ENCODE measurements around the gene GABRB1. TPM values are rescaled to one million over a fixed set of nuclear protein-coding genes. Genes with fewer than 3 reads are reported as not detected.
"Not testable (repeated sequence)": the region's sequence is repeated elsewhere in the genome, so short reads cannot be mapped to it uniquely, and the experiment has no call there.

GABRB1 gene
- total RNA-seq, 2 donors from 2014 or later = not detected

DNA sequence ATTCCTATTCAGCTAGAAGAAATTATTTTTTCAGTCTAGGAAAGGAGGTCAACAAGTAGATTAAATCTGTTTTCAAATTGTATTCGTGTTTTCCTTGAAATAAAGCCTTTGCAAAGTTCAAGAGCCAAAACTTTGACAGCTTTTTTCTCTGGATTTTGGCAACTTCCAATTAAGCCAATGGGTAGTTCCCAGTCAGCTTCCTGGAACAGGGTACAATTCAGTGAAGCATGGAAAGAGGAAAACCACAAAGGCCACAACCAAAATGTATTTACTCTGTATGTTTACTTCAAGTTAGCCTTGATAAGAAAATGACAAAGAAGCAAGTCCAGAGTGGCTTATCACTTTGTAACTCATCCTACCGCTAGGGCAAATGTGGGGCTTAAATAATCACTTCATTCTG is 243.5 kb downstream of the GABRB1 start:
- Histone ChIP-seq H3K27ac (no peak overlapping the region), H3K4me3 (no peak overlapping the region), H3K36me3 (no peaks in the 10 kb centered on the region), H3K9me3 (no peaks in the 10 kb centered on the region), H3K4me1 (replicated peaks) (no peaks in the 10 kb centered on the region), H3K27me3 (replicated peaks; ENCODE audit: insufficient read depth) (no peaks in the 10 kb centered on the region)
- no peak for TF ChIP-seq POLR2AphosphoS5 (IDR thresholded peaks at IDR 0.05)
- no peak for TF ChIP-seq POLR2A (IDR thresholded peaks at IDR 0.05)
- TF ChIP-seq, protein P1, sequence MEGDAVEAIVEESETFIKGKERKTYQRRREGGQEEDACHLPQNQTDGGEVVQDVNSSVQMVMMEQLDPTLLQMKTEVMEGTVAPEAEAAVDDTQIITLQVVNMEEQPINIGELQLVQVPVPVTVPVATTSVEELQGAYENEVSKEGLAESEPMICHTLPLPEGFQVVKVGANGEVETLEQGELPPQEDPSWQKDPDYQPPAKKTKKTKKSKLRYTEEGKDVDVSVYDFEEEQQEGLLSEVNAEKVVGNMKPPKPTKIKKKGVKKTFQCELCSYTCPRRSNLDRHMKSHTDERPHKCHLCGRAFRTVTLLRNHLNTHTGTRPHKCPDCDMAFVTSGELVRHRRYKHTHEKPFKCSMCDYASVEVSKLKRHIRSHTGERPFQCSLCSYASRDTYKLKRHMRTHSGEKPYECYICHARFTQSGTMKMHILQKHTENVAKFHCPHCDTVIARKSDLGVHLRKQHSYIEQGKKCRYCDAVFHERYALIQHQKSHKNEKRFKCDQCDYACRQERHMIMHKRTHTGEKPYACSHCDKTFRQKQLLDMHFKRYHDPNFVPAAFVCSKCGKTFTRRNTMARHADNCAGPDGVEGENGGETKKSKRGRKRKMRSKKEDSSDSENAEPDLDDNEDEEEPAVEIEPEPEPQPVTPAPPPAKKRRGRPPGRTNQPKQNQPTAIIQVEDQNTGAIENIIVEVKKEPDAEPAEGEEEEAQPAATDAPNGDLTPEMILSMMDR (IDR thresholded peaks at IDR 0.05) = no peak
- WGBS = 56% methylated on average over 2 of the region's 2 CpGs
- intact Hi-C loops (cut with DNase I) = no loop called here
- no peak for DNase-seq (ENCODE audit: low spot score)

DNA sequence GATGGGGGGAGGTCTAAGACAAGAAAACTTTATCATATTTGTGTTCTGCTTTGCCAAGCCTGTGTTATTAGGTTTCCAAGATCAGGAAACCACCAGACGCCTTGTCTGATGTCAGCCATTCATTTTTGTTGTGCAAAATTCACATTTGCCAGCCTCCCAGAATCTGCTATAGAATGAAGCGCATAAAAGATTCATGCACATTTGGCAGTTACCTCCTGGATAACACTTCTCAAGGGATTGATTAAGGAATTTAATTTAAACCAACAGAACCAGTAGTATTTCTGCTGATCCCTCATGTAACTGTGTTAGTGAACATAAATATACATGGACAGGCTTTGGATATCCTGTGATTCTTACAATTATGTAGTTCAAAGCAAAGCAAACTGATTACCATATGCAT is 244.2 kb downstream of the GABRB1 start:
- no peak for DNase-seq (ENCODE audit: low spot score)
- H3K36me3 ChIP-seq = no peaks in the 10 kb centered on the region
- H3K4me3 ChIP-seq = no peak overlapping the region
- TF ChIP-seq POLR2AphosphoS5 (IDR thresholded peaks at IDR 0.05) (no peak), POLR2A (IDR thresholded peaks at IDR 0.05) (no peak)
- TF ChIP-seq, protein P1 (IDR thresholded peaks at IDR 0.05) = no peak
- intact Hi-C loops (cut with DNase I) = no loop called here
- no peaks in the 10 kb centered on the region for H3K27me3 ChIP-seq (replicated peaks; ENCODE audit: insufficient read depth)
- no peaks in the 10 kb centered on the region for H3K9me3 ChIP-seq
- H3K4me1 ChIP-seq (replicated peaks) = no peaks in the 10 kb centered on the region
- no peak overlapping the region for H3K27ac ChIP-seq
- WGBS = 74% methylated on average over 2 of the region's 2 CpGs

DNA sequence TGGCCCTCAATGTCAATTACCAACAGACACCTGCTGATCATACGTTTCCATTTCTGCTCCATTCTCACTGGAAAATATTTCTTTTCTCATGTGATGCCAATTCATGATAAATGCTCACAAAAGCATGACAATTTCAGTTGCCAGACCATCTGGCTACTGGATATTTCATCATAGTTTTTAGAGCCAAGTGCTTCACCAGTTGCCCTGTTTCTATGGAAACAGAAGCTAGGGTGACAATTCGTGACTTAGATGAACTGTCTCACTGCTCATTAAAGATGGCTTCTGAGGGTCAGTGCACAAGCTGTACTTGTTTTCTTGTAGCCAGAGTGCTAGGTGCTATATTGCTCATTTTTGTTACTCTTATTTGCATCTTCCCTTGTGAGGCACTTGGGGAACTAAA is 247.3 kb downstream of the GABRB1 start:
- no peaks in the 10 kb centered on the region for H3K9me3 ChIP-seq
- H3K27ac ChIP-seq = no peak overlapping the region
- WGBS = 28% methylated on average over 2 of the region's 2 CpGs
- TF ChIP-seq, protein P1 (IDR thresholded peaks at IDR 0.05) = no peak
- TF ChIP-seq POLR2A (IDR thresholded peaks at IDR 0.05) (no peak), POLR2AphosphoS5 (IDR thresholded peaks at IDR 0.05) (no peak)
- H3K4me3 ChIP-seq = no peak overlapping the region
- H3K27me3 ChIP-seq (replicated peaks; ENCODE audit: insufficient read depth) = no peaks in the 10 kb centered on the region
- H3K36me3 ChIP-seq = no peaks in the 10 kb centered on the region
- no peaks in the 10 kb centered on the region for H3K4me1 ChIP-seq (replicated peaks)
- DNase-seq (ENCODE audit: low spot score) = no peak
- intact Hi-C loops (cut with DNase I) = no loop called here

DNA sequence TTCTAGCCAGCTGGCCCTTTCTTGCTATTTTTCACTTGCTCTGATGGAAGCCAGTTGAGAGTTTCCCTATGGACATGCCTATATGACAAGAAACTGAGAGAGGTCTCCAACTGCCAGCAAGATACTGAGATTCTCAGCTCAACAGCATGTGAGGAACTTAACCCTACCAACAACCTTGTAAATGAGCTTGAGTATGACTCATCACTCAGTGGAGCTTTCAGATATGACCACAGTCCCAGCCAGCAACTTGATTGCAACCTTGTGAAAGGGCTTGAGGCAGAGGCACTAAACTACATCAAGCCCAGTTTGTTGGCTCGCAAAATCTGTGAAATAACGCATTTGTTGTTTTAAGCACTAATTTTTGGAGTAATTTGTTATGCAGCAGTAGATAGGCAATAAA is 256.4 kb downstream of the GABRB1 start:
- DNase-seq (ENCODE audit: low spot score) = no peak
- Histone ChIP-seq H3K9me3 (no peaks in the 10 kb centered on the region), H3K4me3 (no peak overlapping the region), H3K27me3 (replicated peaks; ENCODE audit: insufficient read depth) (no peaks in the 10 kb centered on the region), H3K4me1 (replicated peaks) (no peaks in the 10 kb centered on the region), H3K27ac (no peak overlapping the region), H3K36me3 (no peaks in the 10 kb centered on the region)
- no peak for TF ChIP-seq POLR2AphosphoS5 (IDR thresholded peaks at IDR 0.05)
- intact Hi-C loops (cut with DNase I) = no loop called here
- 47% methylated on average over 2 of the region's 2 CpGs for WGBS

DNA sequence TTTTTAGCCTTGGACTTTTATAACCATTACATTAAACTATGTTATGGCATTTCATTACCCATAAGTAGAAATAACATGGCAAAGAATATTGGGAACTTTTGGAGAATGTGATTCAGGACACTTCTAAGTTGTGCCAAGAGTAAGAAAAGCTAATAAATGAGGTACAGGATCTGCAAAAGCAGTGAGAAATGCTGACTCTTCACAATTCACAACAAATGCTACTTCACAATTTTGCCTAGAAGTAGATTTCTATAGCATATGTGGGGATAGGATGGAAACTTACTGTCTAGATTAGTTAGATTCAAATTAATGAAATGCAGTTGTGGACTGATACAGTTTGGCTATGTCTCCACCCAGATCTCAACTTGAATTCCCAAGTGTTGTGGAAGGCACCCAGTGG is 258.4 kb downstream of the GABRB1 start:
- TF ChIP-seq POLR2AphosphoS5 (IDR thresholded peaks at IDR 0.05) (no peak), POLR2A (IDR thresholded peaks at IDR 0.05) (no peak)
- TF ChIP-seq, protein P1 (IDR thresholded peaks at IDR 0.05) = no peak
- no peaks in the 10 kb centered on the region for H3K36me3 ChIP-seq
- H3K27ac ChIP-seq = no peak overlapping the region
- H3K9me3 ChIP-seq = no peaks in the 10 kb centered on the region
- no peaks in the 10 kb centered on the region for H3K27me3 ChIP-seq (replicated peaks; ENCODE audit: insufficient read depth)
- H3K4me1 ChIP-seq (replicated peaks) = no peaks in the 10 kb centered on the region
- intact Hi-C loops (cut with DNase I) = no loop called here
- DNase-seq (ENCODE audit: low spot score) = no peak
- no peak overlapping the region for H3K4me3 ChIP-seq

DNA sequence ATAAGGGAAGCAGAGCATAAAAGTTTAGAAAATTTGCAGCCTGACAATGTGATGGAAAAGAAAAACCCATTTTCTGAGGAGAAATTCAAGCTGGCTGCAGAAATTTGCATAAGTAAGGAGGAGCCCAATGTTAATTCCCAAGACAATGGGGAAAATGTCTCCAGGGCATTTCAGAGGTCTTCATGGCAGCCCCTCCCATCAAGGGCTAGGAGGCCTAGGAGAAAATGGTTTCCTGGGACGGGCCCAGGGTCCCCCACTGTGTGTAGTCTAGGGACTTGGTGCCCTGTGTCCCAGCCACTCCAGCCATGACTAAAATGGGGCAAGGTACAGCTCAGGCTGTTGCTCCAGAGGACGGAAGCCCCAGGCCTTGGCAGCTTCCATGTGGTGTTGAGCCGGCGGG is 259.5 kb downstream of the GABRB1 start:
- H3K36me3 ChIP-seq; intact Hi-C loops (cut with DNase I); H3K9me3 ChIP-seq; H3K4me3 ChIP-seq; H3K4me1 ChIP-seq (replicated peaks); H3K27me3 ChIP-seq (replicated peaks; ENCODE audit: insufficient read depth); DNase-seq (ENCODE audit: low spot score); H3K27ac ChIP-seq: not testable (repeated sequence)
- WGBS = 89% methylated on average over 4 of the region's 4 CpGs

All from prostate gland (tissue), 2 donors.